HG03066 (cell line): ENCODE measurements around the gene SIGLECL1.

Source experiments
- ATAC-seq: cut with Tn5 transposase; IDR thresholded peaks from one replicate; pipeline ENCODE4 v1.9.1; 2021; ENCODE audit warnings: low read depth; ENCODE audit not compliant: unreplicated experiment

Gene SIGLECL1

GRCh38 chr19:51295382-51296126 lies 44.7 kb downstream of the SIGLECL1 start:
- no peak for ATAC-seq

- ATAC-seq = no peak
Observed at GRCh38 chr19:51296336-51297093, 45.6 kb downstream of the SIGLECL1 start.

GRCh38 chr19:51297406-51297805 lies 46.5 kb downstream of the SIGLECL1 start:
- ATAC-seq = no peak

- no peak for ATAC-seq
Observed at GRCh38 chr19:51301266-51301665, 50.4 kb downstream of the SIGLECL1 start.

GRCh38 chr19:51305479-51305878 lies 54.6 kb downstream of the SIGLECL1 start:
- no peak for ATAC-seq

GRCh38 chr19:51311351-51312257 lies 60.7 kb downstream of the SIGLECL1 start, which contains the start of gene IGLON5:
TSS of gene IGLON5 (plus strand) at chr19:51311644. CDS start at chr19:51311848, 204 bp downstream.
- ATAC-seq = no peak

GRCh38 chr19:51316688-51317087 lies 65.8 kb downstream of the SIGLECL1 start:
- no peak for ATAC-seq

- no peak for ATAC-seq
Observed at GRCh38 chr19:51317376-51317775, 66.5 kb downstream of the SIGLECL1 start.

- no peak for ATAC-seq
Observed at GRCh38 chr19:51317968-51318367, 67.1 kb downstream of the SIGLECL1 start.
